Liver (tissue), 9 donors: ENCODE data around the gene SPTB. TPM values are rescaled to one million over a fixed set of nuclear protein-coding genes. Genes with fewer than 3 reads are reported as not detected.

ENCODE experiments used
- DNase-seq: peaks from one replicate; pipeline ENCODE4 v3.0.0-alpha.2; 2017; ENCODE audit warnings: low spot score
- H3K27ac ChIP-seq, 2 donors: one replicate each; pipeline ENCODE4 v1.7.0; 2013; ENCODE audit warnings: inconsistent platforms in 2 of 2, low read length in 2 of 2, control low read depth in 1 of 2, low read depth in 1 of 2, mild to moderate bottlenecking in 1 of 2
- H3K27me3 ChIP-seq, 4 donors: one replicate each; pipeline versions ENCODE4 v1.6.1 to v1.7.0; 2013; ENCODE audit warnings: low read length in 3 of 4, inconsistent platforms in 1 of 4, mild to moderate bottlenecking in 1 of 4, moderate library complexity in 1 of 4; ENCODE audit not compliant: control insufficient read depth in 4 of 4, insufficient read depth in 4 of 4
- H3K36me3 ChIP-seq, 4 donors: one replicate each; pipeline versions ENCODE4 v1.6.1 to v1.7.0; 2013; ENCODE audit warnings: low read length in 3 of 4, mild to moderate bottlenecking in 3 of 4, low read depth in 1 of 4, moderate library complexity in 1 of 4; ENCODE audit not compliant: control insufficient read depth in 4 of 4, insufficient read depth in 3 of 4
- H3K4me1 ChIP-seq, 4 donors: one replicate each; pipeline versions ENCODE4 v1.6.1 to v1.7.0; 2013; ENCODE audit warnings: low read length in 3 of 4, mild to moderate bottlenecking in 3 of 4, moderate library complexity in 1 of 4; ENCODE audit not compliant: control insufficient read depth in 4 of 4, insufficient read depth in 4 of 4
- H3K4me3 ChIP-seq, 3 donors: one replicate each; pipeline versions ENCODE4 v1.6.1 to v1.7.0; 2013; ENCODE audit warnings: low read length in 3 of 3, control low read depth in 1 of 3, low read depth in 1 of 3, mild to moderate bottlenecking in 1 of 3
- H3K9ac ChIP-seq, 2 donors: one replicate each; pipeline ENCODE4 v1.7.0; 2013; ENCODE audit warnings: low read length in 2 of 2, mild to moderate bottlenecking in 2 of 2, moderate library complexity in 2 of 2, control low read depth in 1 of 2, low read depth in 1 of 2
- H3K9me3 ChIP-seq, 4 donors: one replicate each; pipeline versions ENCODE4 v1.6.1 to v1.7.0; 2013; ENCODE audit warnings: low read length in 3 of 4; ENCODE audit not compliant: control insufficient read depth in 4 of 4
- CTCF ChIP-seq: fragments of 150-350 bp; IDR thresholded peaks from 2 replicates; pipeline ENCODE4 v1.5.1; 2017; ENCODE audit warnings: improper control_type of control experiment, low read depth, low read length; ENCODE audit not compliant: missing input control
- EGR1 ChIP-seq, 2 donors: IDR thresholded peaks; 2 replicates each; pipeline ENCODE4 v1.6.1; 2016 to 2018; ENCODE audit warnings: antibody characterized with exemption in 2 of 2, low read depth in 2 of 2
- FOXA1 ChIP-seq: IDR thresholded peaks from 2 replicates; pipeline ENCODE4 v1.6.1; 2016; ENCODE audit warnings: antibody characterized with exemption
- FOXA2 ChIP-seq: IDR thresholded peaks from 2 replicates; pipeline ENCODE4 v1.6.1; 2016; ENCODE audit warnings: antibody characterized with exemption
- GABPA ChIP-seq, 2 donors: IDR thresholded peaks in 1 of 2; conservative IDR thresholded peaks in 1 of 2; 2 replicates each; pipeline ENCODE4 v1.6.1; 2016; ENCODE audit warnings: antibody characterized with exemption in 2 of 2, mild to moderate bottlenecking in 1 of 2, moderate library complexity in 1 of 2
- HNF4G ChIP-seq: IDR thresholded peaks from 2 replicates; pipeline ENCODE4 v1.6.1; 2016; ENCODE audit warnings: antibody characterized with exemption
- JUND ChIP-seq, 2 donors: IDR thresholded peaks; 2 replicates each; pipeline ENCODE4 v1.6.1; 2016; ENCODE audit warnings: antibody characterized with exemption in 2 of 2
- NR2F2 ChIP-seq: IDR thresholded peaks from 2 replicates; pipeline ENCODE4 v1.6.1; 2016; ENCODE audit warnings: antibody characterized with exemption
- RAD21 ChIP-seq, 2 donors: IDR thresholded peaks; 2 replicates each; pipeline ENCODE4 v1.6.1; 2016; ENCODE audit warnings: antibody characterized with exemption in 2 of 2, mild to moderate bottlenecking in 2 of 2
- REST ChIP-seq: IDR thresholded peaks from 2 replicates; pipeline ENCODE4 v1.6.1; 2016; ENCODE audit warnings: antibody characterized with exemption, mild to moderate bottlenecking
- RXRA ChIP-seq, 2 donors: IDR thresholded peaks; 2 replicates each; pipeline ENCODE4 v1.6.1; 2017 to 2018; ENCODE audit warnings: antibody characterized with exemption in 2 of 2, mild to moderate bottlenecking in 1 of 2
- SP1 ChIP-seq: IDR thresholded peaks from 2 replicates; pipeline ENCODE4 v1.6.1; 2018; ENCODE audit warnings: antibody characterized with exemption, mild to moderate bottlenecking
- TAF1 ChIP-seq: conservative IDR thresholded peaks from 2 replicates; pipeline ENCODE4 v1.6.1; 2016; ENCODE audit warnings: antibody characterized with exemption, mild to moderate bottlenecking
- YY1 ChIP-seq: IDR thresholded peaks from 2 replicates; pipeline ENCODE4 v1.6.1; 2016; ENCODE audit warnings: antibody characterized with exemption, mild to moderate bottlenecking
- ZBTB33 ChIP-seq: IDR thresholded peaks from 2 replicates; pipeline ENCODE4 v1.6.1; 2016; ENCODE audit warnings: antibody characterized with exemption
- WGBS: extraction: QIAGEN DNeasy Blood & Tissue Kit; methylation state at CpG from one replicate; pipeline ENCODE4 v1.1.7; 2013; 5-methylcytosine and 5-hydroxymethylcytosine counted together
- polyA plus RNA-seq, 2 donors: library from polyadenylated mRNA; stranded (reverse) in 1 of 2; unstranded in 1 of 2; fragments of 200-250 nt in 1 of 2; fragments of >200 nt in 1 of 2; fragmentation: Nextera tagmentation in 1 of 2; extraction: Ambion mirVana in 1 of 2; gene quantifications; one replicate each; pipeline versions ENCODE4 v1.2.1 to v1.2.3, GENCODE V29; 2013 to 2015
- total RNA-seq, 2 donors: library from RNA; depleted of rRNA; stranded (reverse); fragments of >200 nt; gene quantifications; one replicate each; pipeline ENCODE4 v1.2.3, GENCODE V29; 2014
- TF ChIP-seq, protein P1 (sequence below): IDR thresholded peaks from 2 replicates; pipeline ENCODE4 v1.6.1; 2016; ENCODE audit warnings: antibody characterized with exemption
- donor health status: healthy.
- donor health status: healthy.
- donor health status: healthy.
- donor health status: healthy.
- donor health status: healthy.

Gene SPTB
- total and polyA plus RNA-seq, 4 donors = 0.12 to 332 (median 0.26) TPM

GRCh38 chr14:64800000-64800399, 79.7 kb downstream of the SPTB start:
- Histone ChIP-seq H3K27me3 (no peaks in the 10 kb centered on the region), H3K4me1 (no peaks in the 10 kb centered on the region), H3K9ac (no peak overlapping the region), H3K4me3 (no peak overlapping the region), H3K9me3 (no peaks in the 10 kb centered on the region), H3K27ac (no peak overlapping the region), H3K36me3 (no peaks in the 10 kb centered on the region)
- DNase-seq = no peak
- TF ChIP-seq CTCF (peak; percentile 45), HNF4G (no peak), TAF1 (no peak), GABPA (IDR thresholded peaks at IDR 0.05 in 1 of 2, conservative IDR thresholded peaks at IDR 0.05 in 1 of 2) (no peak), FOXA1 (no peak), RAD21 (IDR thresholded peaks at IDR 0.05) (peak; percentile 37 to 62), EGR1 (IDR thresholded peaks at IDR 0.05; ENCODE audit: low read depth in 2 of 2) (no peak), RXRA (IDR thresholded peaks at IDR 0.05) (no peak)
- TF ChIP-seq, protein P1, sequence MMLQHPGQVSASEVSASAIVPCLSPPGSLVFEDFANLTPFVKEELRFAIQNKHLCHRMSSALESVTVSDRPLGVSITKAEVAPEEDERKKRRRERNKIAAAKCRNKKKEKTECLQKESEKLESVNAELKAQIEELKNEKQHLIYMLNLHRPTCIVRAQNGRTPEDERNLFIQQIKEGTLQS = no peak
- WGBS = 79% methylated on average over 3 of the region's 3 CpGs

GRCh38 chr14:64799555-64799954, 80.2 kb downstream of the SPTB start:
- Histone ChIP-seq H3K27ac (no peak overlapping the region), H3K4me1 (no peaks in the 10 kb centered on the region), H3K9ac (no peak overlapping the region), H3K9me3 (no peaks in the 10 kb centered on the region), H3K27me3 (no peaks in the 10 kb centered on the region), H3K36me3 (no peaks in the 10 kb centered on the region), H3K4me3 (no peak overlapping the region)
- WGBS = 96% methylated on average over 10 of the region's 10 CpGs
- no peak for DNase-seq
- TF ChIP-seq HNF4G = no peak
- TF ChIP-seq JUND (IDR thresholded peaks at IDR 0.05) = no peak
- TF ChIP-seq GABPA (IDR thresholded peaks at IDR 0.05 in 1 of 2, conservative IDR thresholded peaks at IDR 0.05 in 1 of 2) = no peak
- TF ChIP-seq NR2F2 = no peak
- TF ChIP-seq FOXA2 = no peak
- TF ChIP-seq FOXA1 = no peak

DNA sequence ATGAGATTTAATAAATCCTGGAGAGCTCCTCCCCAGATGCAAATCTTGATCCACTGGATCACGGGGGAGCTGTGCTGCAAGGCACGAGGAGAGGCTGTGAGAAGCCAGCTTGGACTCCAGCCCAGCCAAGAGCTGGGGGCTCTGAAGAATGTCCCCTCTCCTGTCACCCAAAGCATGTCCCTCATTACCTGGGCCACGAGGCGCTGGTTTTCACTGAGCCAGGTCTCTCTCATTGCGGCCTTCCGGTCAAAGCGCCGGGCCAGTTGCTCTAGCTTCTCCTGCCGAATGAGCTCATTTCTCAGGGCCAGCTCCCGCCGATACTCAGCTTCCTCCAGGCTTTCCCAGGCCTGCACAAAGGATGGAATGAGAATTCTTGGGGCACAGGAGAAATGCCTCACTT, 83.3 kb downstream of the SPTB start:
- no peak for DNase-seq
- Histone ChIP-seq H3K27ac (no peak overlapping the region), H3K4me1 (no peaks in the 10 kb centered on the region), H3K27me3 (no peaks in the 10 kb centered on the region), H3K9ac (no peak overlapping the region), H3K36me3 (no peaks in the 10 kb centered on the region), H3K4me3 (no peak overlapping the region), H3K9me3 (no peaks in the 10 kb centered on the region)
- TF ChIP-seq ZBTB33 (no peak), FOXA1 (no peak), NR2F2 (no peak), TAF1 (no peak), YY1 (no peak), RAD21 (IDR thresholded peaks at IDR 0.05) (no peak), CTCF (no peak), EGR1 (IDR thresholded peaks at IDR 0.05; ENCODE audit: low read depth in 2 of 2) (no peak), RXRA (IDR thresholded peaks at IDR 0.05) (no peak), REST (no peak), SP1 (no peak)
- TF ChIP-seq, protein P1 = no peak
- WGBS = 96% methylated on average over 11 of the region's 11 CpGs
